ENCODE results near the gene PACS2. TPM values are rescaled to one million over a fixed set of nuclear protein-coding genes. Genes with fewer than 3 reads are reported as not detected.

Gene PACS2
- total and polyA plus RNA-seq, 4 experiments from 2014 or later, result 1.9 to 76.6 (median 39.3) TPM

GRCh38 chr14:105408592-105408991, 94.0 kb downstream of the PACS2 start:
- peaks cover 17% of the 10 kb centered on the region for H3K27me3 ChIP-seq (ENCODE audit: insufficient read depth, low read length)
- Mint-ChIP-seq H3K27me3 (peaks cover 2 to 7% of the 10 kb centered on the region in 2 donors), H3K4me3 (no peak overlapping the region), H3K27ac (no peak overlapping the region), H3K9me3 (peaks cover 0 to 16% (median 7%) of the 10 kb centered on the region in 8 donors), H3K4me1 (peaks cover 4 to 22% (median 15%) of the 10 kb centered on the region in 4 donors), H3K36me3 (no peaks in the 10 kb centered on the region)
- CTCF ChIA-PET (ENCODE audit: partially characterized antibody), result no interaction called here
- no peaks in the 10 kb centered on the region for H3K36me3 ChIP-seq (ENCODE audit: insufficient read depth, low read length)
- H3K9me3 ChIP-seq (ENCODE audit: control insufficient read depth in 1 of 2, low read length in 2 of 2), result no peaks in the 10 kb centered on the region
- no peak for DNase-seq
- H3K4me3 ChIP-seq (ENCODE audit: low read length in 2 of 2), result no peak overlapping the region
- POLR2A ChIA-PET (ENCODE audit: partially characterized antibody), result no interaction called here
- intact Hi-C loops (cut with micrococcal nuclease), result no loop called here
- H3K27ac ChIP-seq (ENCODE audit: low read depth, low read length), result no peak overlapping the region
- peaks cover 16% of the 10 kb centered on the region for H3K4me1 ChIP-seq (ENCODE audit: insufficient read depth, low read length)

GRCh38 chr14:105409364-105409763, 94.8 kb downstream of the PACS2 start:
- intact Hi-C loops (cut with micrococcal nuclease), result no loop called here
- Mint-ChIP-seq H3K9me3 (peaks cover 0 to 14% (median 5%) of the 10 kb centered on the region in 8 donors), H3K27me3 (peaks cover 2 to 7% of the 10 kb centered on the region in 2 donors), H3K36me3 (no peaks in the 10 kb centered on the region), H3K27ac (peak overlapping the region in 2 of 7 donors; percentile 0 to 70), H3K4me1 (peaks cover 4 to 22% (median 12%) of the 10 kb centered on the region in 4 donors), H3K4me3 (no peak overlapping the region)
- Histone ChIP-seq H3K27me3 (ENCODE audit: insufficient read depth, low read length) (peaks cover 24% of the 10 kb centered on the region), H3K36me3 (ENCODE audit: insufficient read depth, low read length) (no peaks in the 10 kb centered on the region), H3K9me3 (ENCODE audit: control insufficient read depth in 1 of 2, low read length in 2 of 2) (no peaks in the 10 kb centered on the region), H3K4me1 (ENCODE audit: insufficient read depth, low read length) (peaks cover 12% of the 10 kb centered on the region), H3K27ac (ENCODE audit: low read depth, low read length) (no peak overlapping the region), H3K4me3 (ENCODE audit: low read length in 2 of 2) (no peak overlapping the region)
- POLR2A ChIA-PET (ENCODE audit: partially characterized antibody), result no interaction called here
- no peak for DNase-seq
- CTCF ChIA-PET (ENCODE audit: partially characterized antibody), result no interaction called here

- no peaks in the 10 kb centered on the region for H3K9me3 ChIP-seq (ENCODE audit: control insufficient read depth in 1 of 2, low read length in 2 of 2)
- H3K4me3 ChIP-seq (ENCODE audit: low read length in 2 of 2), result no peak overlapping the region
- Mint-ChIP-seq H3K27ac (no peak overlapping the region), H3K9me3 (peaks cover 0 to 8% (median 0%) of the 10 kb centered on the region in 8 donors), H3K36me3 (no peaks in the 10 kb centered on the region), H3K27me3 (peaks cover 3 to 7% of the 10 kb centered on the region in 2 donors), H3K4me3 (peak overlapping the region in 1 of 8 donors; percentile 48), H3K4me1 (peaks cover 1 to 18% (median 10%) of the 10 kb centered on the region in 4 donors)
- peaks cover 15% of the 10 kb centered on the region for H3K4me1 ChIP-seq (ENCODE audit: insufficient read depth, low read length)
- intact Hi-C loops (cut with micrococcal nuclease), result no loop called here
- no peak overlapping the region for H3K27ac ChIP-seq (ENCODE audit: low read depth, low read length)
- H3K27me3 ChIP-seq (ENCODE audit: insufficient read depth, low read length), result peaks cover 27% of the 10 kb centered on the region
- ChIA-PET POLR2A (ENCODE audit: partially characterized antibody) (interaction anchor here (0.8 to 1.8 kb wide), 6 partner anchors 10 to 118 kb away, joined by 3 to 6 read pairs (median 3); no protein-coding TSS in a partner anchor), CTCF (ENCODE audit: partially characterized antibody) (no interaction called here)
- no peaks in the 10 kb centered on the region for H3K36me3 ChIP-seq (ENCODE audit: insufficient read depth, low read length)
- no peak for DNase-seq
These were observed 96.1 kb downstream of the PACS2 start for GRCh38 chr14:105410642-105411016.

- Mint-ChIP-seq H3K27me3 (peaks cover 3 to 7% of the 10 kb centered on the region in 2 donors), H3K4me1 (peaks cover 1 to 18% (median 10%) of the 10 kb centered on the region in 4 donors), H3K36me3 (no peaks in the 10 kb centered on the region), H3K9me3 (peaks cover 0 to 3% (median 0%) of the 10 kb centered on the region in 8 donors), H3K4me3 (peak overlapping the region in 3 of 8 donors; percentile 17 to 48 (median 43)), H3K27ac (peak overlapping the region in 1 of 7 donors; percentile 48)
- POLR2A ChIA-PET (ENCODE audit: partially characterized antibody), result interaction anchor here (0.8 to 2.4 kb wide), 7 partner anchors 10 to 117 kb away, joined by 3 to 7 read pairs (median 3); partner anchors contain the start of gene TEX22
- Histone ChIP-seq H3K27me3 (ENCODE audit: insufficient read depth, low read length) (peaks cover 27% of the 10 kb centered on the region), H3K4me1 (ENCODE audit: insufficient read depth, low read length) (peaks cover 15% of the 10 kb centered on the region), H3K9me3 (ENCODE audit: control insufficient read depth in 1 of 2, low read length in 2 of 2) (no peaks in the 10 kb centered on the region), H3K27ac (ENCODE audit: low read depth, low read length) (no peak overlapping the region), H3K36me3 (ENCODE audit: insufficient read depth, low read length) (no peaks in the 10 kb centered on the region), H3K4me3 (ENCODE audit: low read length in 2 of 2) (no peak overlapping the region)
- CTCF ChIA-PET (ENCODE audit: partially characterized antibody), result no interaction called here
- peak in 2 of 5 donors; percentile 21 to 28 for DNase-seq
- intact Hi-C loops (cut with micrococcal nuclease), result no loop called here
These were observed 96.7 kb downstream of the PACS2 start for GRCh38 chr14:105411017-105411941.

GRCh38 chr14:105411985-105412770, 97.6 kb downstream of the PACS2 start:
- DNase-seq, result no peak
- POLR2A ChIA-PET (ENCODE audit: partially characterized antibody), result interaction anchor here (1.0 to 2.4 kb wide), 5 partner anchors 9 to 116 kb away, joined by 3 to 7 read pairs (median 6); partner anchors contain the start of gene TEX22
- Histone ChIP-seq H3K4me1 (ENCODE audit: insufficient read depth, low read length) (peaks cover 15% of the 10 kb centered on the region), H3K36me3 (ENCODE audit: insufficient read depth, low read length) (no peaks in the 10 kb centered on the region), H3K9me3 (ENCODE audit: control insufficient read depth in 1 of 2, low read length in 2 of 2) (no peaks in the 10 kb centered on the region), H3K4me3 (ENCODE audit: low read length in 2 of 2) (no peak overlapping the region), H3K27ac (ENCODE audit: low read depth, low read length) (no peak overlapping the region), H3K27me3 (ENCODE audit: insufficient read depth, low read length) (peaks cover 27% of the 10 kb centered on the region)
- Mint-ChIP-seq H3K27me3 (peaks cover 3 to 7% of the 10 kb centered on the region in 2 donors), H3K36me3 (no peaks in the 10 kb centered on the region), H3K4me3 (peak overlapping the region in 1 of 8 donors; percentile 43), H3K27ac (no peak overlapping the region), H3K4me1 (peaks cover 1 to 18% (median 10%) of the 10 kb centered on the region in 4 donors), H3K9me3 (peaks cover 0 to 3% (median 0%) of the 10 kb centered on the region in 8 donors)
- CTCF ChIA-PET (ENCODE audit: partially characterized antibody), result interaction anchor here (2.1 kb wide), 1 partner anchor 42 kb away, joined by 6 read pairs; no protein-coding TSS in a partner anchor
- intact Hi-C loops (cut with micrococcal nuclease), result no loop called here

DNA sequence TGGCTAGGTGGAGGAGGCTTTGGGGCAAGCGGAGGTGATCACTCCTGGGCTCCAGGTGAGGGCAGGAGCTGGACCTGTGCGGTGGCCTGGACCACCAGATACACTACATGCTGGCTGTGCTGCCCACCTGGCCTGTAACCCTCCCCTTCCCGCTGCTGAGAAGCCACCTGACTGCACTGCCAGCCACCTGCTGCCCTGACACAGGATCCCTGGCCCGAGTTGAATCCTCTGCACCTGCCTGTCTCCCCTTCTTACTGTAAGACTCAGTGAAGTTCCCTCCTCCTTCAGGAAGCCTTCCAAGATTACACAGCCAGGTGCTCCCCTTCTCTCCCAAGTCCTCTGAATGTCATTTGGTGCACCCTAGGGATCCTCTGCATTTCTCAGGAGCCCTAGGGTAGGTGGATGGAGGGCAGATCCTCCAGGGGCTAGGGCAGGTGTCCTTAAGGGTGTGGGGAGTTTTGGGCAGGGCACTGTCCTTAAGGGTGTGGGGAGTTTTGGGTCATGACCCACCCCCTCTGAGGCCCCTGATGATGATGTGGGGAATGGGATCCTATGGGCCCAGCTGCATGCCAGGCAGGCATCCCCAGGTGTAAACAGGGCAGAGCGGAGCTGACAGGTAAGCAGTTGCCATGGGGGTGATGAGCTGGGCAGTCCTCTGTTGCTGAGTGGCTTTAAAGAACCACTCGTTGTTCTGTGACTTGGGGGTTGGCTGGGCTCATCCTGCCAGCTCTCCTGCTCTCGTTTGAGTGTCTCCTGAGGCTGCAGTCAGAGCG, 98.4 kb downstream of the PACS2 start:
- H3K4me1 Mint-ChIP-seq, result peaks cover 1 to 22% (median 10%) of the 10 kb centered on the region in 4 donors
- Histone ChIP-seq H3K27me3 (ENCODE audit: insufficient read depth, low read length) (peaks cover 27% of the 10 kb centered on the region), H3K4me1 (ENCODE audit: insufficient read depth, low read length) (peaks cover 15% of the 10 kb centered on the region), H3K9me3 (ENCODE audit: control insufficient read depth in 1 of 2, low read length in 2 of 2) (no peaks in the 10 kb centered on the region), H3K4me3 (ENCODE audit: low read length in 2 of 2) (no peak overlapping the region), H3K36me3 (ENCODE audit: insufficient read depth, low read length) (no peaks in the 10 kb centered on the region), H3K27ac (ENCODE audit: low read depth, low read length) (no peak overlapping the region)
- no peaks in the 10 kb centered on the region for H3K36me3 Mint-ChIP-seq
- CTCF ChIA-PET (ENCODE audit: partially characterized antibody), result interaction anchor here (0.6 to 2.1 kb wide), 4 partner anchors 10 to 1851 kb away, joined by 3 to 6 read pairs (median 4); no protein-coding TSS in a partner anchor
- POLR2A ChIA-PET (ENCODE audit: partially characterized antibody), result interaction anchor here (1.0 to 2.4 kb wide), 3 partner anchors 14 to 77 kb away, joined by 3 to 7 read pairs (median 6); partner anchors contain the start of gene TEX22
- peak overlapping the region in 1 of 7 donors; percentile 24 for H3K27ac Mint-ChIP-seq
- peaks cover 3 to 7% of the 10 kb centered on the region in 2 donors for H3K27me3 Mint-ChIP-seq
- peak overlapping the region in 3 of 8 donors; percentile 6 to 62 (median 17) for H3K4me3 Mint-ChIP-seq
- intact Hi-C loops (cut with micrococcal nuclease), result no loop called here
- DNase-seq, result no peak
- no peaks in the 10 kb centered on the region for H3K9me3 Mint-ChIP-seq

Measured in CD4-positive, alpha-beta memory T cell (primary cell).